GM12873 (cell line): ENCODE measurements around the gene CACNB2.

Source experiments
- CTCF ChIP-seq: IDR thresholded peaks from 2 replicates; pipeline ENCODE4 v1.5.1; 2012; ENCODE audit warnings: low read depth, mild to moderate bottlenecking, moderate library complexity, low read length, control low read depth; ENCODE audit not compliant: insufficient read depth; ENCODE audit errors: missing control alignments

CACNB2 gene

GRCh38 chr10:18542832-18543231 lies 402.6 kb downstream of the CACNB2 start:
- no peak for TF ChIP-seq CTCF

GRCh38 chr10:18545621-18546305 lies 405.5 kb downstream of the CACNB2 start:
- TF ChIP-seq CTCF: no peak

- no peak for TF ChIP-seq CTCF
These were observed 408.9 kb downstream of the CACNB2 start for GRCh38 chr10:18549105-18549504.

- no peak for TF ChIP-seq CTCF
These were observed 411.2 kb downstream of the CACNB2 start for GRCh38 chr10:18551473-18551872.

- TF ChIP-seq CTCF: no peak
These were observed 414.3 kb downstream of the CACNB2 start for GRCh38 chr10:18554479-18554878.

GRCh38 chr10:18556522-18557147 lies 416.4 kb downstream of the CACNB2 start:
- no peak for TF ChIP-seq CTCF

- no peak for TF ChIP-seq CTCF
These were observed 417.7 kb downstream of the CACNB2 start for GRCh38 chr10:18557960-18558359.
